GM18907 (cell line): ENCODE measurements around the gene HMGA1.
A peak's percentile ranks its signal among the peaks of the same experiment; 100 is the strongest.

Source experiments
- ATAC-seq: cut with Tn5 transposase; IDR thresholded peaks from one replicate; pipeline ENCODE4 v1.9.1; 2021; ENCODE audit warnings: mild to moderate bottlenecking, moderate library complexity; ENCODE audit not compliant: unreplicated experiment

The HMGA1 gene, protein sequence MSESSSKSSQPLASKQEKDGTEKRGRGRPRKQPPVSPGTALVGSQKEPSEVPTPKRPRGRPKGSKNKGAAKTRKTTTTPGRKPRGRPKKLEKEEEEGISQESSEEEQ

DNA sequence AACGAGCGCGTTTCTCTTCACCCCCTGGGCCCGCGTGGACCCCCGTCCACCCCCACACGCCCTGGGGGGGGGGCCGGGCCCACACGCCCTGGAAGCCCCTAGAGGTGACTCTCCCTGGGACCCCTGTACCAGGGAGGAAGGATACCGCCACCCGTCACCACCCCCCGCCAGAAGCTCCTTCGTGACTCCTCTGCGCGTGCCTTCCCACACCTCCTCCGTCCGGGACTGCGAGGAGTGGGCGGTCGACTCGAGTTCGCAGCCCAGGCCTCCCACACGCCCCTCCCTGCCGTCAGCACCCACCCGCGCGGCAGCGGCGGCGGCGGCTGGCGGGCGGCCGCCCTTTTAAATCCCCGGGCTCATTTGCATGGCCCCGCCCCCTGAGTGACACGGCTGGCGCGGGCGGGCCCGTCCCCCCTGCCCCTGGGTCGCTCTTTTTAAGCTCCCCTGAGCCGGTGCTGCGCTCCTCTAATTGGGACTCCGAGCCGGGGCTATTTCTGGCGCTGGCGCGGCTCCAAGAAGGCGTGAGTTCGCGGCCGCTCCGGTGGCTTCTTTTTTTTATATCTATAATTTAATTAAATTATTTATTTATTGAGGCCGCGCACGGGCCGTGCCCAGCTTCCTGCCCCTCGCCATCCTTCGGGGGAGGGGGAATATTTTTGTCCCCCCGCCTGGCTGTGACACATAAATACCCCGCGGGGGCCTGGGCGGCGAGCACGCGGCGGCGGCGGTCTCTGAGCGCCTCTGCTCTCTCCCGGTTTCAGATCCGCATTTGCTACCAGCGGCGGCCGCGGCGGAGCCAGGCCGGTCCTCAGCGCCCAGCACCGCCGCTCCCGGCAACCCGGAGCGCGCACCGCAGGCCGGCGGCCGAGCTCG, at the start of gene HMGA1:
HMGA1 (plus strand) TSS at position 431 of the 873 bp plus-strand sequence. CDS start 3,908 bp downstream, outside the sequence.
- ATAC-seq = peak; percentile 66

- ATAC-seq = no peak
Measured at GRCh38 chr6:34189806-34190503, 46.7 kb upstream of the HMGA1 start.

DNA sequence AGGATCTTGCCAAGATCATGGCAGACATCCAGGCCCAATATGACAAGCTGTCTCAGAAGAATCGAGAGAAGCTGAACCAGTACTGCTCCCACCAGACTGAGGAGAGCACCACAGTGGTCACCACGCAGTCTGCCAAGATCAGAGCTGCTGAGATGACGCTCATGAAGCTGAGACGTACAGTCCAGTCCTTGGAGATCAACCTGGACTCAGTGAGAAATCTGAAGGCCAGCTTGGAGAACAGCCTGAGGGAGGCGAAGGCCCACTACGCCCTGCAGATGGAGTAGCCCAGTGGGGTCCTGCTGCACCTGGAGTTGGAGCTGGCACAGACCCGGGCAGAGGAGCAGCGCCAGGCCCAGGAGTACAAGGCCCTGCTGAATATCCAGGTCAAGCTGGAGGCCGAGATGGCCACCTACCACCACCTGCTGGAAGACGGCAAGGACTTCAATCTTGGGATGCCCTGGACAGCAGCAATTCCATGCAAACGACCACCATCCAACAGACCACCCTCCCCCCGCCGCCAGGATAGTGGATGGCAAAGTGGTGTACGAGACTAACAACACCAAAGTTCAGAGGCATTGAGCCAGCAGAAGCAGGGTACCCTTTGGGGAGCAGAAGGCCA, 46.1 kb upstream of the HMGA1 start:
- ATAC-seq = no peak

DNA sequence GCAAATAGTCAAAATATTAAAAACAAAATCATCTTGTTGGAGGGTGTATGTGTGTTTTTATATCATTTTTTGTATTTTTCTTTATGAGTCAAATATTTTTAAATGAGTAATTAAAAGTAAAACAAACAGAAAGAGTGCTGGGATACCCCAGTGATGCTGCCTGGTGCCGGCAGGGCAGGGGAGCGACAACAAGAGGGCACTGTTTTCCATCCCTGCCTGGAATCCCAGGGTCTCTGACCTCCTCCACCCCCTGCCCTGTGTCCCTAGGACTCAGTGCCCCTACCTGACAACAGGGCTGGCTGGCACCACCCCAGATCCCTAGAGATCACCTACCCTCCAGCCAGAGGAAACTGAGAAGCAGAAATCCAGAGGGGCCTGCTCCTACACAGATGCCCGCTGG, 41.9 kb upstream of the HMGA1 start:
- no peak for ATAC-seq

- no peak for ATAC-seq
Measured at GRCh38 chr6:34195726-34196115, 41.0 kb upstream of the HMGA1 start.

DNA sequence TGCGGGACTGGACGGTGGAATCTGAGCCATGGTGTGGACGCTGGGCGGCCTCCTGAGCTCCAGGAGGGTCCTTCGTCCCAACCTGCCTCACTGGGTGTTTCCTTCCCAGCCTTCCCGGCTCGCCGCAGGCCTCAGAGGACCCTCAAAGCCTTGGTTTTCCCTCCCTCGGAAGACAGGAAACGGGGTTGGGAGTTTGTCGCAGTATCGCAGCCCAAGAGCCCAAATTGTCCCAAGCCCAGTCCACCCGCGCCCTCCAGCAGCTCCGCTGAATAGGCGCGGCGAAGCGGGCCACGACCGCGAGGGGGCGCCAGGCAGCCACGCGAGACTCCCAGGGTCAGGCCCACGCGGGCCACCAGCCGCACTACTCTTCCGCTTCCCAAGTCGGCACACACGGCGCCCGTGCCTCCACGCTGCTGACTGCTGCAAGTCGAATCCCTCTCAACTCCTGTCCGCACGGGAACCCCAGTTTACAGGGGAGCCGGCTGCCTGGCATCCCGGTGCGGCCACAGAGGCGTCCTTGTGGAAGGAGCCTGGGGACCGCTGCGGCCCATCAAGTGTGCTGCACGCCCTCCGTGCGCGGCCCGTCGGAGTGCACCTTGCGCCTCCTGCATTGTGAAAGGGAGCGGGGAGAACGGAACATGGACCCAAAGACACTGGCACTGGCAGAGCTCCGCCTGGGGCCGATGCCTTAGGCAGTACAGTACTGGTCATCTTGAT, 40.4 kb upstream of the HMGA1 start:
- no peak for ATAC-seq

GRCh38 chr6:34196833-34197195, 39.9 kb upstream of the HMGA1 start:
- ATAC-seq = no peak

- no peak for ATAC-seq
Measured at GRCh38 chr6:34200340-34200971, 36.2 kb upstream of the HMGA1 start.

GRCh38 chr6:34201455-34202107, 35.1 kb upstream of the HMGA1 start:
- ATAC-seq = no peak

DNA sequence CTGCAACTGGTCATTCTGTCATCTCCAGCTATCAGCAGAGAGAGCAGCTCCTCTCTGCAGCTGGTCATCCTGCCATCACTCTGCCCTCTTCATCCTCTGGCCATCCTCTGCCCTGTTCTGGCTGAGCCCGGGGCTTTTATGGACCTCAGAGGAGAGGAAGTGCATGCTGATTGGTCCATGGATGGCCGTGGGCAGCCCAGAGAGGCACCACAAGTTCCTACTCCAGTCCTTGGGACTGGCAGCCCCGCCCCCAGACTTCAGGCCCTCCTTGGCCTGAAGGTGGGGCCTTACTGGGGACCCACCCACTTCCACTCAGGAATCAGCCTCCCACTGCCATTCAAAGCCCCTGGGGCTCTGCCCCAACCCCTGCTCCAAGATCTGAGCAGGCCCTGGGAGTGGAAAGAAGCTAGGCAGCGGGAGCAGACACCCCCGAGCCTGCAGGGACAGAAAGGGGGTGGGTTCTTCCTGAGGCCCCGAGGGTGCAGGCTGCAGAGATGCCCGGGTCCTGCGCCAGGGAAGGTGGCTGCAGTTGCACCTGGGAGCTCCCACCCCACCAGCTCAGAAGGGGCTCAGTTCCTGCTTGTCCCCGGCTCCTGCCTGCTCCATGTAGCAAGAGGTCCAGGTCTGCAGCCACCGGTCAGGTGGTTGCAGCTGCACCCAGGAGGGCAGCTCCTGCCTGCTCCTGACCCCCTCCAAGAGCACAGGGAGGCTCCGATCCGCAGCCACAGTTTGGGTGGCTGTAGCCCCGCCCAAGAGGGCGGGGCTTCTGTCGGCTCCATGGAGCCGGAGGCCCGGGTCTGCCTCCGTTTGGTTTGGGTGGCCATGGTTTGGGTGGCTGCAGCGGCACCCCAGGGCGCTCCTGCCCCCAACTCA, 34.1 kb upstream of the HMGA1 start:
- no peak for ATAC-seq

- ATAC-seq = no peak
Measured at GRCh38 chr6:34204693-34205092, 32.0 kb upstream of the HMGA1 start.

- ATAC-seq = no peak
Measured at GRCh38 chr6:34205466-34205865, 31.2 kb upstream of the HMGA1 start.

DNA sequence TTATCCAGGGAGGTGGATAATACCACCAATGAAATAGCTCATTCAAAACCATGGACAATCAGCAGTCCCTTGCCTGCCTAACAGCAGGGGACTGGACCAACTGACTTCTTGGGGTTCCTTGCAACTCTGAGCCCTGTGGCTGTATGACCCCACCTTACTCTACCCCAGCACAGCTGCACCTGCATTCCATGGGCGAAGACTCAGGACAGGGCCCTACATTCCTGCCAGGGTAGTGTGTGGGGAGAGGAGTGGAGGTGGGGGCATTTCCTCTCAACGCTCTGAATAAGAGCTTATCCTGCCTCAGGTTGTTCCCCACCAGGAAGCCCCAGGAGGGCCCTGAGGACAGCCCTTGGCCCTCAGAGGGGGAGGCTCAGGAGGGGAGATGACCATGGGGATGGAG, 30.8 kb upstream of the HMGA1 start:
- ATAC-seq = no peak

GRCh38 chr6:34206726-34207125, 29.9 kb upstream of the HMGA1 start:
- no peak for ATAC-seq

DNA sequence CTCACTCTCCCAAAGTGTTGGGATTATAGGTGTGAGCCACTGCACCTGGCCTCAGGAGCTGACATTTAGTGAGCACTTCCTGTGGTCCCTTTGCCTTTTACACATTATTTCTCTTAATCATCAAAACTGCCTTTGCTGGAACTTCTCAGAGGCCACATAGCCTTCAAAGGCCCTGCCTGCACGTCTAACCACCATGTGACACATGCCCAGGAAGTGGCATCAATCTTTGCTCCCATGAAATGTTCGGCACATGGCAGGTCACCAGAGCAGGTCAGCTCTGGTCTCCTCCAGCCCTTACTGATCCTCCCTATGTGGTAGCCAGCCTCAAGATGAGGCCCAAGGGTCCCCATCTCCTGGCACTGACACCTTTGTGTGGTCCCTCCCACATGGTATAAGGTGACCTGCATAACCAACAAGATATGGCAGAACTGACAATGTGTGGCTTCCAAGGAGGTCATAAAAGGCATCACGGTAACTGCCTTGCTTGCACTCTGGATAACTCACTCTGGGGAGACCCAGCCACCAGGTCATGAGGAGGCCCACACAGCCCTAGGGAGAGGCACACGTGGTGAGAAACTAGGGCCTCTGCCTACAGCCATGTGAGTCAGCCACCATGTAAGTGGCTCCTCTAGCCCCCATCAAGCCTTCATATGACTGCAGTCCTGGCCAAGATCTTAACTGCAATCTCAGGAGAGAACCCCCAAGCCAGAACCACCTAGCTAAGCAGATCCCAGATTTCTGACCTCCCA, 28.8 kb upstream of the HMGA1 start:
- no peak for ATAC-seq

- ATAC-seq = no peak
Measured at GRCh38 chr6:34213772-34214171, 22.9 kb upstream of the HMGA1 start.

- no peak for ATAC-seq
Measured at GRCh38 chr6:34218691-34219090, 18.0 kb upstream of the HMGA1 start.

DNA sequence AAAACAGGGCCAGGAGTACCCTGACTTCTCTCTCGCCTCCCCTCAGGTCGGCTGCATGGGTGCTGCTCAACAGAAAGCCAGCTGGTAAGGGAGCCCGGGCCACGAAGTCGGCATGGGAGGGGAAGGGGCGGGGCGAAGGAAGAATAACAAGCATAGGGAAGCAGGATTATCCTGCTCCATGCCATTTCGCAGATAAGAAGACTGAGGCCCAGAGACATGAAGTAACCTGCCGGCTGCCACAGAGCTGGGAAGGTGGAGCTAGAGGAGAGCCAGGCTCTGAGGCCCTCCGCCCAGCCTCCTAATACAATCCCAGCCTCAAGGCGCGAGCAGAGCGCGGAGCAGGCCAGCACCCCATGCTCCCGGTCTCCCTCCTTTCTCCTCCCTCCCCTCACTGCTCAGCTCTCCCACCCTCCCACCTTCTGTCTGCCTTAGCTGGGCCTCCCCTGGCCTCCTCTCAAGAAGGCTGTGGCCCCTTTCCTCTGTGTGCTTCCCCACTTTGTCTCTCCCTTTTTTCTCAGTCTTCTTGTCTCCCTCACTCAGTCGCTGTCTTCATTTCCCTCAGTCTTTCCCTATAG, 13.2 kb upstream of the HMGA1 start:
- ATAC-seq = peak; percentile 33
